Esophagus muscularis mucosa (tissue), 4 donors: ENCODE results near the gene EGFL8.

Experiments
- CTCF ChIP-seq, 3 experiments: fragments of 200-600 bp in 2 of 3; fragments of 450-650 bp in 1 of 3; sonication (generic) in 2 of 3; IDR thresholded peaks; one replicate each; pipeline ENCODE4 v1.5.1; 2017 to 2019; ENCODE audit warnings: antibody characterized with exemption in 3 of 3, mild to moderate bottlenecking in 2 of 3, moderate library complexity in 1 of 3
- EP300 ChIP-seq: sonication (generic); formaldehyde crosslinking; IDR thresholded peaks from one replicate; pipeline ENCODE4 v1.6.1; 2017; ENCODE audit warnings: antibody characterized with exemption
- POLR2A ChIP-seq: fragments of 450-650 bp; IDR thresholded peaks from one replicate; pipeline ENCODE4 v1.6.1; 2017; ENCODE audit warnings: antibody characterized with exemption, moderate library complexity, mild to moderate bottlenecking, low read depth

GRCh38 chr6:32175711-32176475 lies 11.5 kb downstream of the EGFL8 start, which contains the start of gene AGPAT1:
- TF ChIP-seq CTCF (IDR thresholded peaks at IDR 0.05) (no peak), POLR2A (no peak), EP300 (no peak)
